ENCODE measurements around the gene CAP2. TPM values are rescaled to one million over a fixed set of nuclear protein-coding genes. Genes with fewer than 3 reads are reported as not detected.

CAP2 gene
- total and polyA plus RNA-seq, 2 donors (not counting 1 experiment from before 2014, with no cell fraction given) = 8.6 to 38.1 TPM

GRCh38 chr6:17391976-17392375 is 1.4 kb upstream of the CAP2 start:
- H3K36me3 ChIP-seq (ENCODE audit: control insufficient read depth, insufficient read depth, low read length) = no peaks in the 10 kb centered on the region
- no peak overlapping the region for H3K4me3 ChIP-seq (replicated peaks in 1 of 4; ENCODE audit: control extremely low read depth in 1 of 4, insufficient read depth in 1 of 4, low read depth in 3 of 4, low read length in 4 of 4)
- H3K79me2 ChIP-seq (ENCODE audit: control insufficient read depth, insufficient read depth, low read length) = peaks cover 2% of the 10 kb centered on the region
- no peak for TF ChIP-seq EZH2 (IDR thresholded peaks at IDR 0.05; ENCODE audit: low read length, missing control alignments)
- TF ChIP-seq, protein P1, sequence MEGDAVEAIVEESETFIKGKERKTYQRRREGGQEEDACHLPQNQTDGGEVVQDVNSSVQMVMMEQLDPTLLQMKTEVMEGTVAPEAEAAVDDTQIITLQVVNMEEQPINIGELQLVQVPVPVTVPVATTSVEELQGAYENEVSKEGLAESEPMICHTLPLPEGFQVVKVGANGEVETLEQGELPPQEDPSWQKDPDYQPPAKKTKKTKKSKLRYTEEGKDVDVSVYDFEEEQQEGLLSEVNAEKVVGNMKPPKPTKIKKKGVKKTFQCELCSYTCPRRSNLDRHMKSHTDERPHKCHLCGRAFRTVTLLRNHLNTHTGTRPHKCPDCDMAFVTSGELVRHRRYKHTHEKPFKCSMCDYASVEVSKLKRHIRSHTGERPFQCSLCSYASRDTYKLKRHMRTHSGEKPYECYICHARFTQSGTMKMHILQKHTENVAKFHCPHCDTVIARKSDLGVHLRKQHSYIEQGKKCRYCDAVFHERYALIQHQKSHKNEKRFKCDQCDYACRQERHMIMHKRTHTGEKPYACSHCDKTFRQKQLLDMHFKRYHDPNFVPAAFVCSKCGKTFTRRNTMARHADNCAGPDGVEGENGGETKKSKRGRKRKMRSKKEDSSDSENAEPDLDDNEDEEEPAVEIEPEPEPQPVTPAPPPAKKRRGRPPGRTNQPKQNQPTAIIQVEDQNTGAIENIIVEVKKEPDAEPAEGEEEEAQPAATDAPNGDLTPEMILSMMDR (conservative IDR thresholded peaks at IDR 0.05 in 1 of 2, IDR thresholded peaks at IDR 0.05 in 1 of 2; ENCODE audit: low read depth in 1 of 2, low read length in 2 of 2) = no peak
- no peak for DNase-seq (ENCODE audit: low read depth in 2 of 2)
- H3K4me1 ChIP-seq (ENCODE audit: control insufficient read depth, extremely low read depth, insufficient read depth, low read length) = peaks cover 6% of the 10 kb centered on the region
- H4K20me1 ChIP-seq (ENCODE audit: control insufficient read depth, extremely low read depth, insufficient read depth, low read length) = no peaks in the 10 kb centered on the region
- no peak overlapping the region for H2AFZ ChIP-seq (ENCODE audit: low read length)
- no peak overlapping the region for H3K27ac ChIP-seq (ENCODE audit: insufficient read depth, low read length)
- no peaks in the 10 kb centered on the region for H3K27me3 ChIP-seq (ENCODE audit: control insufficient read depth, insufficient read depth, low read length)
- H3K4me2 ChIP-seq (ENCODE audit: extremely low read depth, insufficient read depth, low read length) = no peak overlapping the region
- no peaks in the 10 kb centered on the region for H3K9me3 ChIP-seq (ENCODE audit: control insufficient read depth, insufficient read depth, low read depth, low read length)
- H3K9ac ChIP-seq (ENCODE audit: insufficient read depth, low read length) = no peak overlapping the region

DNA sequence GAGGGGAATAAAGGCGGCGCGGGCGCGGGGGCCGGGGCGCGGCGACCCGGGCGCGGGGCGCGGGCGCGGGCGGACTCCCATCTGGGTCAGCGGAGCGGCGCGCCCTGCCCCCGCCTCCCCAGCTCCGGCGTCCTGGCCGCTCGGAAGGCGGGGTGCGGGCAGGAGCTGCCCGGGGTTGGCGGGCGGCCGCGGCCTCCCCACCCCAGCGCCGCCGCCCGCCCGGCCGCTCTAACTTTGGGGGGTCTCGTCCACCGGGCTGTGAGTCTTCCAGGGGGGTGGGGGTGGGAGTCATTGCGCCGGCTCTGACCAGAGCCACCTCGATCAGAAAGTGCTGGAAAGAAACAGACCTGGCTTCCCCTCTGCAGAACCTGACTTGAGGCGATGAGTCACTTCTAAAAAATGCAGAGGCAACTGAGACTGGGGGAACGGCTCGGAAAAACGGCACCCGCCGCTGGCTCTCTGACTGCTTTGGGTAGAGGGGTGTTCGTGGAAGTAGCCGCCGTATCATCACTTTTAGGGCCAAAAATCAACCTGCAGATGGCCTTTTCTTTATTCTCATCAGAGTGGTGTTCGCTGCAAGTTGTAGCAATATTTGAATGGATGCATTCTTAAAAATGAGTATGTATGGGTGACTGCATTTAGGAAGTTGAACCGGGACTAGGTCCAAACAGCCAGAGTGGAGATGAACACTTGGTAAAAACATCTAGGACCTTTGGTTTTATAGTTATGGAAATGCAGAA is 667 bp downstream of the CAP2 start:
- TF ChIP-seq EZH2 (IDR thresholded peaks at IDR 0.05; ENCODE audit: low read length, missing control alignments) = no peak
- no peaks in the 10 kb centered on the region for H3K27me3 ChIP-seq (ENCODE audit: control insufficient read depth, insufficient read depth, low read length)
- H3K4me3 ChIP-seq (replicated peaks in 1 of 4; ENCODE audit: control extremely low read depth in 1 of 4, insufficient read depth in 1 of 4, low read depth in 3 of 4, low read length in 4 of 4) = peak overlapping the region; percentile 63 to 80 (median 76)
- no peaks in the 10 kb centered on the region for H3K9me3 ChIP-seq (ENCODE audit: control insufficient read depth, insufficient read depth, low read depth, low read length)
- H3K4me2 ChIP-seq (ENCODE audit: extremely low read depth, insufficient read depth, low read length) = peak overlapping the region; percentile 82
- peaks cover 2% of the 10 kb centered on the region for H3K79me2 ChIP-seq (ENCODE audit: control insufficient read depth, insufficient read depth, low read length)
- H4K20me1 ChIP-seq (ENCODE audit: control insufficient read depth, extremely low read depth, insufficient read depth, low read length) = no peaks in the 10 kb centered on the region
- H3K9ac ChIP-seq (ENCODE audit: insufficient read depth, low read length) = peak overlapping the region; percentile 53
- peak; percentile 60 to 85 for DNase-seq (ENCODE audit: low read depth in 2 of 2)
- peak overlapping the region; percentile 46 for H3K27ac ChIP-seq (ENCODE audit: insufficient read depth, low read length)
- H3K36me3 ChIP-seq (ENCODE audit: control insufficient read depth, insufficient read depth, low read length) = no peaks in the 10 kb centered on the region
- H3K4me1 ChIP-seq (ENCODE audit: control insufficient read depth, extremely low read depth, insufficient read depth, low read length) = peaks cover 6% of the 10 kb centered on the region
- peak overlapping the region; percentile 69 for H2AFZ ChIP-seq (ENCODE audit: low read length)

GRCh38 chr6:17395112-17395511 is 1.7 kb downstream of the CAP2 start:
- no peak overlapping the region for H3K9ac ChIP-seq (ENCODE audit: insufficient read depth, low read length)
- H2AFZ ChIP-seq (ENCODE audit: low read length) = no peak overlapping the region
- no peaks in the 10 kb centered on the region for H3K36me3 ChIP-seq (ENCODE audit: control insufficient read depth, insufficient read depth, low read length)
- TF ChIP-seq EZH2 (IDR thresholded peaks at IDR 0.05; ENCODE audit: low read length, missing control alignments) = no peak
- TF ChIP-seq, protein P1 (conservative IDR thresholded peaks at IDR 0.05 in 1 of 2, IDR thresholded peaks at IDR 0.05 in 1 of 2; ENCODE audit: low read depth in 1 of 2, low read length in 2 of 2) = no peak
- no peak overlapping the region for H3K27ac ChIP-seq (ENCODE audit: insufficient read depth, low read length)
- peaks cover 6% of the 10 kb centered on the region for H3K4me1 ChIP-seq (ENCODE audit: control insufficient read depth, extremely low read depth, insufficient read depth, low read length)
- no peak for DNase-seq (ENCODE audit: low read depth in 2 of 2)
- H3K4me3 ChIP-seq (replicated peaks in 1 of 4; ENCODE audit: control extremely low read depth in 1 of 4, insufficient read depth in 1 of 4, low read depth in 3 of 4, low read length in 4 of 4) = no peak overlapping the region
- no peaks in the 10 kb centered on the region for H3K27me3 ChIP-seq (ENCODE audit: control insufficient read depth, insufficient read depth, low read length)
- H3K79me2 ChIP-seq (ENCODE audit: control insufficient read depth, insufficient read depth, low read length) = peaks cover 2% of the 10 kb centered on the region
- no peaks in the 10 kb centered on the region for H4K20me1 ChIP-seq (ENCODE audit: control insufficient read depth, extremely low read depth, insufficient read depth, low read length)
- no peak overlapping the region for H3K4me2 ChIP-seq (ENCODE audit: extremely low read depth, insufficient read depth, low read length)
- no peaks in the 10 kb centered on the region for H3K9me3 ChIP-seq (ENCODE audit: control insufficient read depth, insufficient read depth, low read depth, low read length)
